GM23338 (cell line): ENCODE results near the gene ZNF831. TPM values are rescaled to one million over a fixed set of nuclear protein-coding genes. Genes with fewer than 3 reads are reported as not detected.

Source experiments
- ATAC-seq: fragments of 200-7000 bp; cut with Tn5 transposase; 3 replicates; pipeline ENCODE4 v1.9.1; 2020
- DNase-seq: peaks from one replicate; pipeline ENCODE4 v3.0.0-alpha.2; 2015; ENCODE audit warnings: low spot score
- H2AFZ ChIP-seq: fragments of 200-600 bp; sonication (generic); 2 replicates; pipeline ENCODE4 v1.8.0; 2016; ENCODE audit warnings: antibody characterized with exemption, mild to moderate bottlenecking, moderate library complexity
- H3F3A ChIP-seq: fragments of 200-600 bp; sonication (generic); replicated peaks from 2 replicates; pipeline ENCODE4 v1.8.0; 2017; ENCODE audit warnings: antibody characterized with exemption, mixed run types, low read depth
- H3K27ac ChIP-seq: fragments of 200-600 bp; sonication (generic); 2 replicates; pipeline ENCODE4 v1.6.1; 2016; ENCODE audit warnings: low read depth
- H3K27me3 ChIP-seq: fragments of 200-600 bp; sonication (generic); 2 replicates; pipeline ENCODE4 v1.8.0; 2016; ENCODE audit warnings: mild to moderate bottlenecking, mixed run types, moderate library complexity; ENCODE audit not compliant: insufficient read depth
- H3K36me3 ChIP-seq: fragments of 200-600 bp; sonication (generic); 2 replicates; pipeline ENCODE4 v1.8.0; 2016; ENCODE audit warnings: mild to moderate bottlenecking; ENCODE audit not compliant: insufficient read depth
- H3K4me1 ChIP-seq: fragments of 200-600 bp; sonication (generic); 2 replicates; pipeline ENCODE4 v1.8.0; 2016; ENCODE audit warnings: mild to moderate bottlenecking, moderate library complexity; ENCODE audit not compliant: insufficient read depth
- H3K4me2 ChIP-seq: fragments of 200-600 bp; sonication (generic); 2 replicates; pipeline ENCODE4 v1.7.1; 2017; ENCODE audit warnings: mixed run types
- H3K4me3 ChIP-seq: fragments of 200-600 bp; sonication (generic); 2 replicates; pipeline ENCODE4 v1.6.1; 2016; ENCODE audit warnings: mixed run types
- H3K79me2 ChIP-seq: fragments of 200-600 bp; sonication (generic); replicated peaks from 2 replicates; pipeline ENCODE4 v1.8.0; 2017; ENCODE audit warnings: mild to moderate bottlenecking; ENCODE audit not compliant: insufficient read depth
- H3K9me2 ChIP-seq: fragments of 200-600 bp; sonication (generic); 2 replicates; pipeline ENCODE4 v1.8.0; 2017; ENCODE audit not compliant: insufficient read depth
- H4K20me1 ChIP-seq: fragments of 200-600 bp; sonication (generic); replicated peaks from 2 replicates; pipeline ENCODE4 v1.8.0; 2017; ENCODE audit warnings: mild to moderate bottlenecking; ENCODE audit not compliant: insufficient read depth
- H3K27ac Mint-ChIP-seq: 2 replicates; pipeline ENCODE4 v1.8.0; 2020; ENCODE audit warnings: inconsistent platforms, mild to moderate bottlenecking, moderate library complexity, mixed read lengths
- H3K27me3 Mint-ChIP-seq: 3 replicates; pipeline ENCODE4 v1.8.0; 2022; ENCODE audit warnings: low read depth, mild to moderate bottlenecking, moderate library complexity, mixed read lengths, inconsistent platforms; ENCODE audit not compliant: insufficient read depth, poor library complexity
- H3K36me3 Mint-ChIP-seq: 3 replicates; pipeline ENCODE4 v1.8.0; 2021; ENCODE audit warnings: low read depth, mild to moderate bottlenecking, inconsistent platforms, moderate library complexity, mixed read lengths
- H3K4me1 Mint-ChIP-seq: 3 replicates; pipeline ENCODE4 v1.8.0; 2020; ENCODE audit warnings: mild to moderate bottlenecking, inconsistent platforms, mixed read lengths
- H3K4me3 Mint-ChIP-seq: 3 replicates; pipeline ENCODE4 v1.8.0; 2021; ENCODE audit warnings: moderate library complexity, mild to moderate bottlenecking, inconsistent platforms, mixed read lengths
- H3K9me3 Mint-ChIP-seq: 3 replicates; pipeline ENCODE4 v1.8.0; 2020; ENCODE audit warnings: moderate library complexity, mild to moderate bottlenecking, inconsistent platforms, mixed read lengths
- CREB1 ChIP-seq: fragments of 250-450 bp; sonication (Bioruptor Pico); IDR thresholded peaks from 2 replicates; pipeline ENCODE4 v1.5.0; 2020; ENCODE audit warnings: low read depth, mild to moderate bottlenecking, moderate library complexity
- CTCF ChIP-seq, 2 experiments: fragments of 200-600 bp in 1 of 2; sonication (generic) in 1 of 2; conservative IDR thresholded peaks; 2 replicates each; pipeline versions ENCODE4 v1.5.1 to v1.6.1; 2016 to 2017; ENCODE audit warnings: antibody characterized with exemption in 2 of 2, low read depth in 2 of 2, mild to moderate bottlenecking in 2 of 2, moderate library complexity in 1 of 2
- ETS1 ChIP-seq: IDR thresholded peaks from 2 replicates; pipeline ENCODE4 v1.6.1; 2016; ENCODE audit warnings: antibody characterized with exemption
- EZH2 ChIP-seq: fragments of 200-600 bp; sonication (generic); IDR thresholded peaks from one replicate; pipeline ENCODE4 v1.8.0; 2017; ENCODE audit warnings: antibody characterized with exemption, mild to moderate bottlenecking, low read depth; ENCODE audit not compliant: unreplicated experiment
- EZH2phosphoT487 ChIP-seq: fragments of 200-600 bp; sonication (generic); IDR thresholded peaks from one replicate; pipeline ENCODE4 v1.8.1; 2018; ENCODE audit warnings: antibody characterized with exemption; ENCODE audit not compliant: unreplicated experiment
- JUNB ChIP-seq: IDR thresholded peaks from one replicate; pipeline ENCODE4 v1.6.1; 2016; ENCODE audit warnings: antibody characterized with exemption; ENCODE audit not compliant: unreplicated experiment
- NANOG ChIP-seq: IDR thresholded peaks from 2 replicates; pipeline ENCODE4 v1.6.1; 2016; ENCODE audit warnings: antibody characterized with exemption, borderline replicate concordance
- POLR2AphosphoS5 ChIP-seq: IDR thresholded peaks from 2 replicates; pipeline ENCODE4 v1.6.1; 2016; ENCODE audit warnings: antibody characterized with exemption, low read depth
- REST ChIP-seq: IDR thresholded peaks from one replicate; pipeline ENCODE4 v1.6.1; 2018; ENCODE audit warnings: antibody characterized with exemption; ENCODE audit not compliant: unreplicated experiment
- STAT1 ChIP-seq: IDR thresholded peaks from one replicate; pipeline ENCODE4 v1.6.1; 2016; ENCODE audit warnings: antibody characterized with exemption; ENCODE audit not compliant: unreplicated experiment
- ZNF114 ChIP-seq: fragments of 250-450 bp; sonication (Bioruptor Pico); IDR thresholded peaks from 2 replicates; pipeline ENCODE4 v1.5.0; 2020; ENCODE audit warnings: mild to moderate bottlenecking, moderate library complexity
- ZNF331 ChIP-seq: fragments of 250-450 bp; sonication (Bioruptor Pico); IDR thresholded peaks from 2 replicates; pipeline ENCODE4 v1.5.0; 2020; ENCODE audit warnings: low read depth, mild to moderate bottlenecking, moderate library complexity
- ZNF462 ChIP-seq: fragments of 250-450 bp; sonication (Bioruptor Pico); IDR thresholded peaks from 2 replicates; pipeline ENCODE4 v1.5.0; 2020; ENCODE audit warnings: mild to moderate bottlenecking, moderate library complexity
- polyA plus RNA-seq: library from polyadenylated mRNA; unstranded; fragments of >200 nt; fragmentation: Nextera tagmentation; extraction: Ambion mirVana; gene quantifications from 2 replicates; pipeline ENCODE4 v1.2.1, GENCODE V29; 2016
- total RNA-seq: library from RNA; depleted of rRNA; stranded (reverse); fragments of >200 nt; shearing (Covaris generic); gene quantifications from 2 replicates; pipeline ENCODE4 v1.2.3, GENCODE V29; 2014

ZNF831 gene
- total and polyA plus RNA-seq, 2 experiments from 2014 or later: not detected

GRCh38 chr20:59143326-59143725 is 20.3 kb upstream of the ZNF831 start:
- DNase-seq (no peak), ATAC-seq (no peak)
- no peaks in the 10 kb centered on the region for H3K79me2 ChIP-seq
- no peaks in the 10 kb centered on the region for H3K36me3 ChIP-seq
- H3K4me3 ChIP-seq: no peak overlapping the region
- H3K9me2 ChIP-seq: peaks cover 4% of the 10 kb centered on the region; the same call in 1 of the 2 replicates
- Mint-ChIP-seq H3K4me1 (no peaks in the 10 kb centered on the region), H3K27ac (no peak overlapping the region), H3K4me3 (no peak overlapping the region), H3K9me3 (peaks cover 6% of the 10 kb centered on the region), H3K27me3 (peaks cover 7% of the 10 kb centered on the region), H3K36me3 (peaks cover under 1% of the 10 kb centered on the region; the same call in 1 of the 3 replicates)
- no peaks in the 10 kb centered on the region for H3K27me3 ChIP-seq
- H3K4me1 ChIP-seq: no peaks in the 10 kb centered on the region
- no peak overlapping the region for H2AFZ ChIP-seq
- H3K27ac ChIP-seq: no peak overlapping the region
- H3K4me2 ChIP-seq: no peak overlapping the region
- no peak for TF ChIP-seq ZNF114
- no peak for TF ChIP-seq ZNF331 (CRISPR knock-in tag)
- no peak for TF ChIP-seq CREB1 (CRISPR knock-in tag)
- TF ChIP-seq STAT1: no peak
- no peak for TF ChIP-seq ETS1
- TF ChIP-seq ZNF462 (CRISPR knock-in tag): no peak
- TF ChIP-seq EZH2: no peak
- TF ChIP-seq NANOG: no peak
- TF ChIP-seq CTCF (conservative IDR thresholded peaks at IDR 0.05; ENCODE audit: low read depth in 2 of 2): no peak
- no peak for TF ChIP-seq JUNB
- no peak for TF ChIP-seq REST
- no peak for TF ChIP-seq POLR2AphosphoS5
- TF ChIP-seq EZH2phosphoT487: no peak
- H3F3A ChIP-seq: no peaks in the 10 kb centered on the region
- H4K20me1 ChIP-seq: no peaks in the 10 kb centered on the region
